Activated B cell treated with CpG ODN at 0.5 μM for 24 hours (primary cell): ENCODE results near the gene ITIH4. TPM values are rescaled to one million over a fixed set of nuclear protein-coding genes. Genes with fewer than 3 reads are reported as not detected.

Experiments used
- ATAC-seq: fragments of 200-7000 bp; cut with Tn5 transposase; one replicate; pipeline ENCODE4 v1.10.0; 2021; ENCODE audit warnings: low read depth, mild to moderate bottlenecking, moderate library complexity
- CTCF ChIA-PET: fragments of 350-600 bp; sonication (Branson Sonifier 250); formaldehyde crosslinking; loops from one replicate; lab custom pipeline; 2021; ENCODE audit warnings: antibody characterized with exemption; lab: Charles Lee
- POLR2A ChIA-PET: fragments of 350-600 bp; sonication (Branson Sonifier 250); formaldehyde crosslinking; loops from one replicate; lab custom pipeline; 2021; ENCODE audit warnings: antibody characterized with exemption; lab: Charles Lee
- DNase-seq: peaks from one replicate; pipeline ENCODE4 v3.0.0; 2022
- H3K27ac Mint-ChIP-seq: one replicate; pipeline ENCODE4 v1.8.0; 2020; ENCODE audit warnings: mixed read lengths
- H3K27me3 Mint-ChIP-seq: one replicate; pipeline ENCODE4 v1.8.0; 2021; ENCODE audit warnings: mixed read lengths
- H3K36me3 Mint-ChIP-seq: one replicate; pipeline ENCODE4 v1.8.0; 2021; ENCODE audit warnings: low read depth, mixed read lengths
- H3K4me1 Mint-ChIP-seq: one replicate; pipeline ENCODE4 v1.8.0; 2021; ENCODE audit warnings: mixed read lengths
- H3K4me3 Mint-ChIP-seq: one replicate; pipeline ENCODE4 v1.8.0; 2020; ENCODE audit warnings: mild to moderate bottlenecking, mixed read lengths
- H3K9me3 Mint-ChIP-seq: one replicate; pipeline ENCODE4 v1.8.0; 2020; ENCODE audit warnings: mixed read lengths
- CTCF ChIP-seq: fragments of 200-600 bp; IDR thresholded peaks from one replicate; pipeline ENCODE4 v1.8.0; 2022; ENCODE audit warnings: antibody characterized with exemption, mild to moderate bottlenecking
- intact Hi-C: fragments of 100-400 bp; cut with micrococcal nuclease; formaldehyde crosslinking; loops from one replicate; pipeline ENCODE4 v1.15.1; 2024
- total RNA-seq: library from RNA; stranded (reverse); gene quantifications from 2 replicates; pipeline ENCODE4 v1.2.3, GENCODE V29; 2022

ITIH4 gene
- total RNA-seq, 1 donor from 2014 or later = 15.7 TPM

- CTCF ChIA-PET = no interaction called here
- ATAC-seq (no peak), DNase-seq (no peak)
- POLR2A ChIA-PET = no interaction called here
- no peak overlapping the region for H3K27ac Mint-ChIP-seq
- no peak overlapping the region for H3K4me3 Mint-ChIP-seq
- H3K36me3 Mint-ChIP-seq = no peaks in the 10 kb centered on the region
- H3K9me3 Mint-ChIP-seq = no peaks in the 10 kb centered on the region
- TF ChIP-seq CTCF = no peak
- no peaks in the 10 kb centered on the region for H3K27me3 Mint-ChIP-seq
- intact Hi-C loops = loop anchor here (5.0 kb wide), 1 partner anchor 44 kb away; the partner anchor contains the start of gene NEK4
- no peaks in the 10 kb centered on the region for H3K4me1 Mint-ChIP-seq
Measured at GRCh38 chr3:52816654-52817053, 13.8 kb downstream of the ITIH4 start.

- DNase-seq (no peak), ATAC-seq (no peak)
Measured at GRCh38 chr3:52816199-52816598, 14.3 kb downstream of the ITIH4 start.

GRCh38 chr3:52813810-52814209 is 16.7 kb downstream of the ITIH4 start:
- POLR2A ChIA-PET = no interaction called here
- peaks cover 2% of the 10 kb centered on the region for H3K4me1 Mint-ChIP-seq
- intact Hi-C loops = no loop called here
- H3K4me3 Mint-ChIP-seq = no peak overlapping the region
- DNase-seq (no peak), ATAC-seq (no peak)
- TF ChIP-seq CTCF = no peak
- H3K36me3 Mint-ChIP-seq = no peaks in the 10 kb centered on the region
- no peak overlapping the region for H3K27ac Mint-ChIP-seq
- CTCF ChIA-PET = no interaction called here
- no peaks in the 10 kb centered on the region for H3K27me3 Mint-ChIP-seq
- no peaks in the 10 kb centered on the region for H3K9me3 Mint-ChIP-seq

More at GRCh38 chr3:52816199-52816598, 14.3 kb downstream of the ITIH4 start:
- Mint-ChIP-seq H3K4me1 (no peaks in the 10 kb centered on the region), H3K36me3 (no peaks in the 10 kb centered on the region), H3K9me3 (no peaks in the 10 kb centered on the region), H3K4me3 (no peak overlapping the region), H3K27me3 (no peaks in the 10 kb centered on the region), H3K27ac (no peak overlapping the region)
- intact Hi-C loops = loop anchor here (5.0 kb wide), 1 partner anchor 44 kb away; the partner anchor contains the start of gene NEK4
- ChIA-PET POLR2A (no interaction called here), CTCF (no interaction called here)
- TF ChIP-seq CTCF = no peak

GRCh38 chr3:52811452-52812011 is 18.9 kb downstream of the ITIH4 start:
- DNase-seq (no peak), ATAC-seq (no peak)
- no peak overlapping the region for H3K27ac Mint-ChIP-seq
- H3K36me3 Mint-ChIP-seq = no peaks in the 10 kb centered on the region
- no peaks in the 10 kb centered on the region for H3K9me3 Mint-ChIP-seq
- CTCF ChIA-PET = no interaction called here
- no peaks in the 10 kb centered on the region for H3K27me3 Mint-ChIP-seq
- intact Hi-C loops = no loop called here
- peaks cover 2% of the 10 kb centered on the region for H3K4me1 Mint-ChIP-seq
- no peak for TF ChIP-seq CTCF
- POLR2A ChIA-PET = no interaction called here
- no peak overlapping the region for H3K4me3 Mint-ChIP-seq

GRCh38 chr3:52810923-52811322 is 19.5 kb downstream of the ITIH4 start:
- H3K4me3 Mint-ChIP-seq = no peak overlapping the region
- TF ChIP-seq CTCF = no peak
- intact Hi-C loops = no loop called here
- peaks cover 2% of the 10 kb centered on the region for H3K4me1 Mint-ChIP-seq
- H3K27me3 Mint-ChIP-seq = no peaks in the 10 kb centered on the region
- H3K36me3 Mint-ChIP-seq = no peaks in the 10 kb centered on the region
- ATAC-seq = no peak
- ChIA-PET CTCF (no interaction called here), POLR2A (no interaction called here)
- no peak for DNase-seq
- no peak overlapping the region for H3K27ac Mint-ChIP-seq
- H3K9me3 Mint-ChIP-seq = no peaks in the 10 kb centered on the region
